GM21381 (cell line): Measurements from ENCODE around the gene USP30.

Experiments used
- ATAC-seq: cut with Tn5 transposase; IDR thresholded peaks from one replicate; pipeline ENCODE4 v1.9.1; 2021; ENCODE audit warnings: mild to moderate bottlenecking, moderate library complexity; ENCODE audit not compliant: unreplicated experiment

The USP30 gene

DNA sequence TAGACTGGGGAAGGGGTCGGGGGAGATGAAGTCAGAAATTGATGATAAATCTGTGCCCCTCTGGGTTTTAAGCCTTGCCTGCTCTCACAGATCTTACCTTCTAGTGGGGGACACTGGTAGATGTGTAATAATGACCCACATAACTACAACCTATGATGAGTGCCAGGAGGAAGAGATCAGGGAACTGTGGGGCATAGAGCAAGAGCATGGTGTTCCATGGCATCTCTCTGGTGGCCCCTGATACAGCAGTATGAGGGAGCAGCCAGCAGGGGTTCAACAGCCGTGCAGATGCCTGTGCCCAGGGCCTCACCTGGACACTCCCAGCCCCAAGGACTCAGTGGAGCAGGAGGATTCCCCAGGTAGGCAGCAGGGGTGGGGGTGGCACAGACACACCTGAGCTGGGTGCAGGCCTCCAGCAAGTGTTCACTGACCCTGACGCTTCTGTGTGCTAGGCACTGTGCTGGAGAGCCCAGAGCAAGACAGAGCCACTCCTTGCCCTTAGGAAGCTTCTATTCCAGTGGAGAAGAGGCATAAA lies 69.0 kb downstream of the USP30 start:
- ATAC-seq: no peak

DNA sequence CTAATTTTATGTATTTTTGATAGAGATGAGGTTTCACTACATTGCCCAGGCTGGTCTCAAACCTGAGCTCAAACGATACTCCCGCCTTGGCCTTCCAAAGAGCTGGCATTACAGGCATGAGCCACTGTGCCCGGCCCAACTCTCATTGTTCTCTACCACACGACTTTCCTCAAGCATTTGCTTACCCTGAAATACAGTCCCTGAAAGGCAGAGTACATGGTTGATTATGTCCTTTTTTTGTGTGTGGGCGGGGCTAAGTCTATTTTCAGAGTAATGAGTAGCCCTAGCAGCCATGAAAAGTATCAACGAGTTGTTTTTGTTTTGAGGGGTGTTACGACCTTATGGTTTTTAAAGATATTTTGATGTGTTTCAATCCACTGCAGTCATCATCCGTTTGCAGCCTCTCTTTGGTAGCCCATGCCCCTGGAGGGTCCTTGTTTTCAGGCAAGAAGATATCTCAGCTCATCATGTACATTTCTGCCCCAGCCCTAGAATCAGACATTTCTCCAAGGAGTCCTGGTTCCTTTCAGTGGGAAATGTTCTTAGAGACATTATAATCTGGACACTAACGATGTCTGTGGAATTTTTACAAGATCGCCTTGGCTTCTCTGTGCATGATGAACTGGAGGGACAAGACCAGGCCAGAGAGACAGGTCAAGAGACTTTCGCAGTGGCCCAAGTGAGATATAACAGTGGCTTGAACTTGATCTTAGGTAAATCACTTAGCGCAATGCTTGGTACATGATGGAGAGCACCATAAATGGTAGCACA lies 72.7 kb downstream of the USP30 start:
- ATAC-seq: no peak

DNA sequence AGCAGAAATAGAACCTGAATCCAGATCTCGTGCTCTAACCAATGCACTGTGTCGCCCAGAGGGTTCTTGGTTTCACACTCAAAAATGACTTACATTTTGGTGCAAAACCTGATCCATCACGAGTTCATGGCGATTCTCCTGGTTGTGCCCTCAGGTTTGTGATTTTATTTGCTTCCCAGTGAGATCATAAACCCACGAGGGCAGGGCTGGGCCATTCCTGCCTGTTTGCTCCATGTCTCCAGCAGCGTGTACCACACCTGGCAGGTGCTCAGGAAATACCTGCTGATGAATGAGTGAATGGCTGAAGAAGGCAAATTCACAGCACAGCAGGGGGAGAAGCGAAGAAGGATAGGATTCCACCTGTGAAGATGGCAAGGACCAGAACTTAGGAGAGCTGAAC lies 73.4 kb downstream of the USP30 start:
- ATAC-seq: no peak

DNA sequence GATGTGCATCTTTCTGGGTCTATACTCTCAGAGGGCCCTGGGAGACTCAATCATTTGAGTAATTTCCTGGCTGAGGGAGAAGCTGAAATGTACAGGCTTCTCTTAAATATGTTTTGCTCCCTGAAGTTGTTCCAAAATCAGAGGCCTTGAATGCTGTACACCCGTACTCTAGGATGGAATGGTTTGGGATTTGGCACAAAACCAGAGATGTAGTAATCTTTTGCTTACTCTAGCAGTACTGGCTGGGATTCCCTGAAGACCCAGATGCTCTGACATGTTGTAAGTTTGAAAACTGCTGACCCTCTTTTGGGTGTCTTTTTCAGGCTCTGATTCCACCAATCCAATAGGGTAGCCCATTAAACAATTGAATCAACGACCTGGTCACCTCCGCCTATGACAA lies 74.4 kb downstream of the USP30 start:
- no peak for ATAC-seq

DNA sequence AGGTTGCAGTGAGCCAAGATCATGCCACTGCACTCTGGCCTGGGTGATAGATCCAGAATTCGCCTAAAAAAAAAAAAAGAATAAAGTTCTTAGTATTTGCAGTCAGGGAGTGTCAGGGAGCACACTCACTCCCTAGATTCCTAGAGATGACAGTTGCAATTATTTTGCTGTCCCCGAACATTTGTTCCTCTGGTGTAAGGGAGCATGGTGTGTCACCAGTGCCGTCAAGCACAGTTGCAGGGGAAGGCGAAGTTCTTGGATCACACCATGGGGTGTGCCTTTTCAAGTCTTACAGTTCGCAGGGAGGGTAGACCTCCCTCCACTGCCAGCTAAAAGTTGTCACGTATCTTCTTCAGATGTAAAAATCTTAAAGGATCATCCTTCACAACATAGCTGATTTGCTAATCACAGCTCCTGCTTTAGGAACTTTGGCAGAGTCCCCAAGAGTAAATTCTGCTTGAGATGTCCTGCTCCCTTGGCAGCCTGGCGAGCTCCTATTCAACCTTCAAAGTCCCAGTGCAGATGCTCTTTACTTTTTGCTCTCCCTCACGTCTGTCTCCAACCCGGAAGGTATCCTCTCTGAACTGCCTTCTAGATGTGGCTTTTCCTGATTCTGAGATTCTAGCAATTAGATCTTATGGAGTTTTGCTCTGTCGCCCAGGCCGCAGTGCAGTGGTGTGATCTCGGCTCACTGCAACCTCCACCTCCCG lies 75.3 kb downstream of the USP30 start:
- ATAC-seq: no peak

DNA sequence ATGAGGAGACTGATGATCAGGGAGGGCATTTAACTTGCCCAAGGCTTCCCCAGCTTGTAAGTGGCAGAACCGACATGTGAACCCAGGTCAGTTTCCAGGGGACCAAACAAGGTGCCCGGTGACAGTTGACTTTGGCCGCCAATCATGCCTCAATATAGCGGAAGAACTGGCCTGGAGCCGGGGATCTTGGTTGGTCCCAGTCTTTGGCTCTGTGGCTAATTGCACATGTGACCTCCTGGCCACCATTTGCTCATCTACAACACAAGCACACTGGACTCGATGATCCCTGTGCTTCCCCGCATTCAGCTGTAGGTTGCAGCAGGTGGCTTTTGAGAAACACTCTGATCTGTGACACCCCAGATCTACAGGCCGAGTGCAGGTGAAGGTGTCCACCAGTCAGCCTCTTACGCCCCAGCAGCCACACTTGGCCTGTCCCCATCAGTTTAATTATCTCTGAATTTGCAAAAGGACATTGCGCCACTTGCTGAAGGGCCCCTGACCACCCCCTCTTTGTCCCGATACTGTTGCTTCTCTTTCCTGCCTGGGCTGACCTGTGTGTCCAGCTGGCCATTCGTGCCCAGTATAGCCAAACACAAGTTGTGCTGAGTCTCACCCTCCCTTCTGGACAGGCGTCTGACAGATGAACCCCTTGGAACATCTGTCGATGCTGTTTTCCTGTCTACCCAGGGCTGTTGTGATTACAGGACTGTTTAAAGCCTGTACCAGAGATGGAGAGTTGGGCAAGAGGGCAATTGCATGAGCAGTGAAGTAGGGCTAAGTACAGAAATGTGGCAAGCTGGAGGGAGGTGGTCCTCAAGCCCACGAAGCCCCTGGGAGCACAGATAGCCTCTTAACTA lies 78.1 kb downstream of the USP30 start:
- ATAC-seq: no peak

DNA sequence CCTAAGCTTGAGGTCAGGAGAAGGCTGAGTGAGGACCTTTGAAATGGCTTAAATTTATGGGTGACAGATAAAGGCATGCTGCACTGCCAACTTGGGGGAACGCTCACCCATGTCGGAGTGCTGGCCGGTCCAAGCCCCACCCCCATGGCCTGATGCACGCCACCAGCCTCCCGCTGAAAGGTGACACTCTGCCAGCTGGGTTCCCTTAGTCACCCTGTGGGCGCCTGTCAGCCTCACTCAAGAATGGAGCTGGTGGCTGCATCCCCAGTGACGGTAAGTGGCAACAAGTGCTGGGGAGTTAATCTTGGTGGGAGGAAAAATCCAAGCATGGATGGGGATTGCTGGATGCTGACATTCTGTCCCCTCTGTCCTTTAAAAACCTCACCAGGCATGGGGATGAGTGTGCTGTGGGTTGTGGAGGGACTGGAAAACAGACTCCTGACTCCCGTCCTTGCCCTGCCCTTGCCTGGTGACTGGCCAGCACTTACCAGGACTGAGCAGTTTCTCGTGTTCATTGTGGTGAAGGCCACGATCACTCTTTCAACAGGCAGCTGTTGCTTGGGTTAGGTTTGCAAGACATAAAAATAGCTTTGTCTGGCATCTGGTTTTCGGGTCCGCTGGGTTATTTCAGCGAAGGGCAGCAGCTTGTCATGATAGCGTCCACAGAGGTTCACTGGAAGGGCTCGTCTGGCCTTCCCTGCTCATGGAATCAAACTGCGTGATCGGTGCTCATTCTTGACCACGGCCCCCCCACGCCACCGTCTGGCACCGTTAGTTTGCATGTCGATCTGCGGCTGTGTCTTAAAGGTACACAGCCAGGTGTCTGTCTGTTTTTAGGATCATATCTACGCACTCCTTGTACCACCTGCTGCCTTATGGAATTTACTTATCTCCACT lies 79.0 kb downstream of the USP30 start:
- no peak for ATAC-seq

DNA sequence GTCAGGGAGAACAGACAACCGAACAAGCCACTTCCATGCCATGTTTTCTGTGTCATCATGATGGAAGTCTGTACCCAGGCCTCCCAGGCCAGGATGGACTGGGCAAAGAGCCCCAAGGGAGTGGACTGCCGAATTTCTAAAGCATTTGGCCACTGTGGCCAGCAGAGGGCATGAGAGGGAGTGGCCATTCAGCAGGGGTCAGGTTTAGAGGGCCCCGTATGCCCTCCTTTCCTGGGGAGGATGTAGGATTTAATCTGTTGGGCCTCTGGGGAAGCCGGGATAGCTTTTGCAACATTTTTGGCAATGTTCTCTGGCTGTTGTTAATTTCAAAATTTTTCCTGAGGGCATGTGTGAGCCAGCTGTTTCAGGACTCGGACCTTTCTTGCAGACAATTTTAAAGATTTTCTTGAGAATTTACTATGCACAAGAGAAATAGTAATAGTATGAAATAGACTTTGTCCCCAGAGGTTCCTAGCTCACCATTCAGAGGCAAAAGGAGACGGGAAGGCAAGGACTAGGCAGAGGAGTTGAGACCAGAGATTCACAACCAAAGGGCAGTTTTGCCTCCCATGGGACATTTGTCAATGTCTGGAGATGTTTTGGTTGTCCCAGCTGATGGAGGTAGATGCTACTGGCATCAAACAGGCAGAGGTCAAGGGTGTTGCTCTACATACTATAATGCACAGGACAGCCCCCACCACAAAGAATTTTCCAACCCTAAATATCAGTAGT lies 82.0 kb downstream of the USP30 start:
- no peak for ATAC-seq

DNA sequence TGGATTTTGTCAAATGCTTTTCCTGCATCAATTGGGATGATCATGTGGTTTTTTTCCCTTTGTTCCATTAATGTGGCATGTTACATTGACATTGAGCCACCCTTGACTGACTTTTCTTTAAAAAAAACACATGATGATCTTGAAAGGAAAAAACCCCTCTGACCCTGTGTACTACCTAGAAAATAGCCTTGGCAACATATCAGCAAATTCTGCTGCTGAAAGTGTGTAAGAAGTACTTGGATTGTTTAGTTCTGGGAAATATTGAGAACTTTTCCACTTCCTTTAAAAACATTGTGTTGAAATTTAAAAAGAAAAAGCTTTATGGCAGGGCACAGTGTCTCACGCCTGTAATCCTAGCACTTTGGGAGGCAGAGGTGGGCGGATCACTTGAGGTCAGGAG lies 84.7 kb downstream of the USP30 start:
- ATAC-seq: no peak
